PC-9 (cell line): Measurements from ENCODE around the gene LCA5L. TPM values are rescaled to one million over a fixed set of nuclear protein-coding genes. Genes with fewer than 3 reads are reported as not detected.

Source experiments
- BruUV-seq: library from RNA; stranded (reverse); fragments of 400-500 nt; replicated peaks from 2 replicates; lab custom pipeline; 2021; lab: Mats Ljungman, UMichigan
- CTCF ChIA-PET: fragments of 300-600 bp; sonication (Branson Sonifier 250); formaldehyde crosslinking; loops from one replicate; lab custom pipeline; 2022; ENCODE audit warnings: antibody characterized with exemption; lab: Charles Lee
- POLR2A ChIA-PET: fragments of 300-600 bp; sonication (Branson Sonifier 250); formaldehyde crosslinking; loops from one replicate; lab custom pipeline; 2022; ENCODE audit warnings: antibody characterized with exemption; ENCODE audit not compliant: unreplicated experiment; lab: Charles Lee
- DNase-seq, 2 experiments: peaks; one replicate each; pipeline versions ENCODE4 v3.0.0 to v3.0.0-alpha.2; 2015 to 2022; ENCODE audit warnings: mixed read lengths in 1 of 2
- H2AFZ ChIP-seq: fragments of 200-600 bp; sonication (generic); 2 replicates; pipeline ENCODE4 v1.8.1; 2017; ENCODE audit warnings: antibody characterized with exemption
- H3F3A ChIP-seq: fragments of 200-600 bp; sonication (generic); 2 replicates; pipeline ENCODE4 v1.8.1; 2017; ENCODE audit warnings: antibody characterized with exemption, mild to moderate bottlenecking, low read depth; ENCODE audit not compliant: insufficient read depth
- H3K27ac ChIP-seq: fragments of 200-600 bp; sonication (generic); 2 replicates; pipeline ENCODE4 v1.6.1; 2016; ENCODE audit warnings: mixed run types
- H3K27me3 ChIP-seq: fragments of 200-600 bp; sonication (generic); 2 replicates; pipeline ENCODE4 v1.6.1; 2016; ENCODE audit warnings: low read depth, mixed run types; ENCODE audit not compliant: insufficient read depth
- H3K36me3 ChIP-seq: fragments of 200-600 bp; sonication (generic); 2 replicates; pipeline ENCODE4 v1.6.1; 2016; ENCODE audit warnings: low read depth, mixed run types
- H3K4me1 ChIP-seq: fragments of 200-600 bp; sonication (generic); replicated peaks from 2 replicates; pipeline ENCODE4 v1.6.1; 2016; ENCODE audit warnings: mixed run types; ENCODE audit not compliant: insufficient read depth
- H3K4me2 ChIP-seq: fragments of 200-600 bp; sonication (generic); 2 replicates; pipeline ENCODE4 v1.6.1; 2017; ENCODE audit warnings: mixed run types
- H3K4me3 ChIP-seq: fragments of 200-600 bp; sonication (generic); 2 replicates; pipeline ENCODE4 v1.6.1; 2016; ENCODE audit warnings: mixed run types
- H3K79me2 ChIP-seq: fragments of 200-600 bp; sonication (generic); 2 replicates; pipeline ENCODE4 v1.6.1; 2017; ENCODE audit warnings: low read depth, mixed run types
- H3K9me2 ChIP-seq: fragments of 200-600 bp; sonication (generic); 2 replicates; pipeline ENCODE4 v1.8.1; 2017; ENCODE audit warnings: mild to moderate bottlenecking; ENCODE audit not compliant: insufficient read depth
- H3K9me3 ChIP-seq: fragments of 200-600 bp; sonication (generic); 2 replicates; pipeline ENCODE4 v1.8.1; 2016; ENCODE audit warnings: low read depth; ENCODE audit not compliant: insufficient read depth
- H4K20me1 ChIP-seq: fragments of 200-600 bp; sonication (generic); 2 replicates; pipeline ENCODE4 v1.8.1; 2017; ENCODE audit not compliant: insufficient read depth
- CTCF ChIP-seq: fragments of 200-600 bp; sonication (generic); conservative IDR thresholded peaks from 2 replicates; pipeline ENCODE4 v1.6.1; 2017; ENCODE audit warnings: mixed run types, antibody characterized with exemption, mild to moderate bottlenecking, moderate library complexity
- EZH2 ChIP-seq: fragments of 200-600 bp; sonication (generic); IDR thresholded peaks from 2 replicates; pipeline ENCODE4 v1.8.0; 2017; ENCODE audit warnings: antibody characterized with exemption, low read depth
- intact Hi-C: fragments of 100-400 bp; cut with micrococcal nuclease; formaldehyde crosslinking; loops from one replicate; pipeline ENCODE4 v1.10.0; 2022; ENCODE audit not compliant: unreplicated experiment
- total RNA-seq: library from RNA; stranded (reverse); gene quantifications from 2 replicates; pipeline ENCODE4 v1.2.3, GENCODE V29; 2021

Gene LCA5L
- total RNA-seq, 1 experiment from 2014 or later, result 2.4 TPM

- no peaks in the 10 kb centered on the region for H4K20me1 ChIP-seq
- peak overlapping the region; percentile 64 for H3K27ac ChIP-seq
- H3K4me3 ChIP-seq, result peak overlapping the region; percentile 68
- peak; percentile 62 to 84 for DNase-seq
- H3K9me3 ChIP-seq, result no peaks in the 10 kb centered on the region
- TSS peak; percentile 43 for BruUV-seq
- no peaks in the 10 kb centered on the region for H3K9me2 ChIP-seq
- 0 out of 2 replicates have a peak, but pooled peaks cover 4% of the 10 kb centered on the region for H3K4me1 ChIP-seq
- no peak for TF ChIP-seq EZH2
- TF ChIP-seq CTCF, result peak; percentile 76
- peaks cover 6% of the 10 kb centered on the region; the same call in 1 of the 2 replicates for H3K79me2 ChIP-seq
- intact Hi-C loops, result loop anchor here (1.0 to 10.0 kb wide), 4 partner anchors 39 to 203 kb away; partner anchors contain the start of genes HMGN1 and PSMG1
- H2AFZ ChIP-seq, result peak overlapping the region; percentile 86
- peak overlapping the region; percentile 91 for H3K4me2 ChIP-seq
- peaks cover 8% of the 10 kb centered on the region; the same call in 1 of the 2 replicates for H3F3A ChIP-seq
- H3K27me3 ChIP-seq, result no peaks in the 10 kb centered on the region
- ChIA-PET POLR2A (interaction anchor here (0.5 to 0.6 kb wide), 2 partner anchors 102 to 123 kb away, joined by 3 read pairs; no protein-coding TSS in a partner anchor), CTCF (interaction anchor here (1.0 to 1.2 kb wide), 2 partner anchors 41 to 76 kb away, joined by 3 to 7 read pairs; no protein-coding TSS in a partner anchor)
- H3K36me3 ChIP-seq, result no peaks in the 10 kb centered on the region
These were observed 57.4 kb downstream of the LCA5L start for GRCh38 chr21:39388038-39388810.

- DNase-seq, result peak; percentile 69 to 86
- ChIA-PET CTCF (interaction anchor here (0.6 to 1.2 kb wide), 4 partner anchors 40 to 254 kb away, joined by 3 to 10 read pairs (median 7); no protein-coding TSS in a partner anchor), POLR2A (interaction anchor here (0.5 to 0.6 kb wide), 3 partner anchors 103 to 205 kb away, joined by 3 to 8 read pairs (median 3); partner anchors contain the start of gene PSMG1)
- BruUV-seq, result no TSS peak
- H3K27me3 ChIP-seq, result no peaks in the 10 kb centered on the region
- H3K27ac ChIP-seq, result peak overlapping the region; percentile 64
- H3K4me2 ChIP-seq, result peak overlapping the region; percentile 91
- intact Hi-C loops, result loop anchor here (1.0 to 10.0 kb wide), 4 partner anchors 38 to 203 kb away; partner anchors contain the start of genes HMGN1 and PSMG1
- 0 out of 2 replicates have a peak, but pooled peaks cover 4% of the 10 kb centered on the region for H3K4me1 ChIP-seq
- H3K9me2 ChIP-seq, result no peaks in the 10 kb centered on the region
- peak overlapping the region; percentile 68 for H3K4me3 ChIP-seq
- H3K9me3 ChIP-seq, result no peaks in the 10 kb centered on the region
- no peak for TF ChIP-seq EZH2
- no peak for TF ChIP-seq CTCF
- H3K36me3 ChIP-seq, result no peaks in the 10 kb centered on the region
- no peaks in the 10 kb centered on the region for H4K20me1 ChIP-seq
- peaks cover 6% of the 10 kb centered on the region; the same call in 1 of the 2 replicates for H3K79me2 ChIP-seq
- H3F3A ChIP-seq, result peaks cover 8% of the 10 kb centered on the region; the same call in 1 of the 2 replicates
- H2AFZ ChIP-seq, result peak overlapping the region; percentile 86
These were observed 58.0 kb downstream of the LCA5L start for GRCh38 chr21:39387461-39388037.

- intact Hi-C loops, result loop anchor here (5.0 to 10.0 kb wide), 2 partner anchors 55 to 202 kb away; partner anchors contain the start of gene PSMG1
- H3F3A ChIP-seq, result peaks cover 8% of the 10 kb centered on the region; the same call in 1 of the 2 replicates
- peak overlapping the region; percentile 68; the same call in 1 of the 2 replicates for H3K4me3 ChIP-seq
- no peak for TF ChIP-seq EZH2
- TF ChIP-seq CTCF, result no peak
- H3K27ac ChIP-seq, result no peak overlapping the region; the same call in 1 of the 2 replicates
- peak overlapping the region; percentile 74 for H2AFZ ChIP-seq
- ChIA-PET POLR2A (no interaction called here), CTCF (no interaction called here)
- H3K79me2 ChIP-seq, result peaks cover 6% of the 10 kb centered on the region; the same call in 1 of the 2 replicates
- no peak for DNase-seq
- H3K4me1 ChIP-seq, result 0 out of 2 replicates have a peak, but pooled peaks cover 4% of the 10 kb centered on the region
- H3K9me2 ChIP-seq, result no peaks in the 10 kb centered on the region
- no peaks in the 10 kb centered on the region for H3K27me3 ChIP-seq
- no peaks in the 10 kb centered on the region for H4K20me1 ChIP-seq
- no TSS peak for BruUV-seq
- no peaks in the 10 kb centered on the region for H3K9me3 ChIP-seq
- no peaks in the 10 kb centered on the region for H3K36me3 ChIP-seq
- peak overlapping the region; percentile 91 for H3K4me2 ChIP-seq
These were observed 58.7 kb downstream of the LCA5L start for GRCh38 chr21:39386899-39387298.
